Measurements from ENCODE around the gene PDLIM3. TPM values are rescaled to one million over a fixed set of nuclear protein-coding genes. Genes with fewer than 3 reads are reported as not detected.

Gene PDLIM3
- total RNA-seq, 1 experiment from 2014 or later: 6.2 TPM

GRCh38 chr4:185540040-185540439 lies 4.7 kb upstream of the PDLIM3 start:
- POLR2A ChIA-PET: no interaction called here
- peaks cover 7% of the 10 kb centered on the region for H3K27me3 Mint-ChIP-seq (ENCODE audit: low read depth)
- TF ChIP-seq, protein P1, sequence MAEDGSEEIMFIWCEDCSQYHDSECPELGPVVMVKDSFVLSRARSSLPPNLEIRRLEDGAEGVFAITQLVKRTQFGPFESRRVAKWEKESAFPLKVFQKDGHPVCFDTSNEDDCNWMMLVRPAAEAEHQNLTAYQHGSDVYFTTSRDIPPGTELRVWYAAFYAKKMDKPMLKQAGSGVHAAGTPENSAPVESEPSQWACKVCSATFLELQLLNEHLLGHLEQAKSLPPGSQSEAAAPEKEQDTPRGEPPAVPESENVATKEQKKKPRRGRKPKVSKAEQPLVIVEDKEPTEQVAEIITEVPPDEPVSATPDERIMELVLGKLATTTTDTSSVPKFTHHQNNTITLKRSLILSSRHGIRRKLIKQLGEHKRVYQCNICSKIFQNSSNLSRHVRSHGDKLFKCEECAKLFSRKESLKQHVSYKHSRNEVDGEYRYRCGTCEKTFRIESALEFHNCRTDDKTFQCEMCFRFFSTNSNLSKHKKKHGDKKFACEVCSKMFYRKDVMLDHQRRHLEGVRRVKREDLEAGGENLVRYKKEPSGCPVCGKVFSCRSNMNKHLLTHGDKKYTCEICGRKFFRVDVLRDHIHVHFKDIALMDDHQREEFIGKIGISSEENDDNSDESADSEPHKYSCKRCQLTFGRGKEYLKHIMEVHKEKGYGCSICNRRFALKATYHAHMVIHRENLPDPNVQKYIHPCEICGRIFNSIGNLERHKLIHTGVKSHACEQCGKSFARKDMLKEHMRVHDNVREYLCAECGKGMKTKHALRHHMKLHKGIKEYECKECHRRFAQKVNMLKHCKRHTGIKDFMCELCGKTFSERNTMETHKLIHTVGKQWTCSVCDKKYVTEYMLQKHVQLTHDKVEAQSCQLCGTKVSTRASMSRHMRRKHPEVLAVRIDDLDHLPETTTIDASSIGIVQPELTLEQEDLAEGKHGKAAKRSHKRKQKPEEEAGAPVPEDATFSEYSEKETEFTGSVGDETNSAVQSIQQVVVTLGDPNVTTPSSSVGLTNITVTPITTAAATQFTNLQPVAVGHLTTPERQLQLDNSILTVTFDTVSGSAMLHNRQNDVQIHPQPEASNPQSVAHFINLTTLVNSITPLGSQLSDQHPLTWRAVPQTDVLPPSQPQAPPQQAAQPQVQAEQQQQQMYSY (CRISPR knock-in tag; IDR thresholded peaks at IDR 0.05): no peak
- TF ChIP-seq ZNF671 (CRISPR knock-in tag; IDR thresholded peaks at IDR 0.05) (no peak), ZNF396 (CRISPR knock-in tag; IDR thresholded peaks at IDR 0.05; ENCODE audit: borderline replicate concordance) (no peak), USF1 (CRISPR knock-in tag; IDR thresholded peaks at IDR 0.05) (no peak), FOXP4 (CRISPR knock-in tag; IDR thresholded peaks at IDR 0.05) (no peak), IRF2 (CRISPR knock-in tag; IDR thresholded peaks at IDR 0.05; ENCODE audit: borderline replicate concordance, low read depth) (no peak), NR3C1 (CRISPR knock-in tag; conservative IDR thresholded peaks at IDR 0.05; ENCODE audit: low read depth) (no peak), ETV6 (CRISPR knock-in tag; IDR thresholded peaks at IDR 0.05) (no peak), USF2 (CRISPR knock-in tag; IDR thresholded peaks at IDR 0.05) (no peak), NFYB (CRISPR knock-in tag; conservative IDR thresholded peaks at IDR 0.05; ENCODE audit: low read depth) (no peak), AFF4 (CRISPR knock-in tag; IDR thresholded peaks at IDR 0.05; ENCODE audit: borderline replicate concordance) (no peak), OVOL2 (CRISPR knock-in tag; IDR thresholded peaks at IDR 0.05; ENCODE audit: borderline replicate concordance) (no peak), TEAD4 (CRISPR knock-in tag; IDR thresholded peaks at IDR 0.05) (no peak), SP1 (CRISPR knock-in tag; conservative IDR thresholded peaks at IDR 0.05) (no peak)
- TF ChIP-seq, protein P2, sequence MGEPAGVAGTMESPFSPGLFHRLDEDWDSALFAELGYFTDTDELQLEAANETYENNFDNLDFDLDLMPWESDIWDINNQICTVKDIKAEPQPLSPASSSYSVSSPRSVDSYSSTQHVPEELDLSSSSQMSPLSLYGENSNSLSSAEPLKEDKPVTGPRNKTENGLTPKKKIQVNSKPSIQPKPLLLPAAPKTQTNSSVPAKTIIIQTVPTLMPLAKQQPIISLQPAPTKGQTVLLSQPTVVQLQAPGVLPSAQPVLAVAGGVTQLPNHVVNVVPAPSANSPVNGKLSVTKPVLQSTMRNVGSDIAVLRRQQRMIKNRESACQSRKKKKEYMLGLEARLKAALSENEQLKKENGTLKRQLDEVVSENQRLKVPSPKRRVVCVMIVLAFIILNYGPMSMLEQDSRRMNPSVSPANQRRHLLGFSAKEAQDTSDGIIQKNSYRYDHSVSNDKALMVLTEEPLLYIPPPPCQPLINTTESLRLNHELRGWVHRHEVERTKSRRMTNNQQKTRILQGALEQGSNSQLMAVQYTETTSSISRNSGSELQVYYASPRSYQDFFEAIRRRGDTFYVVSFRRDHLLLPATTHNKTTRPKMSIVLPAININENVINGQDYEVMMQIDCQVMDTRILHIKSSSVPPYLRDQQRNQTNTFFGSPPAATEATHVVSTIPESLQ (CRISPR knock-in tag; IDR thresholded peaks at IDR 0.05): no peak
- TF ChIP-seq, protein P3, sequence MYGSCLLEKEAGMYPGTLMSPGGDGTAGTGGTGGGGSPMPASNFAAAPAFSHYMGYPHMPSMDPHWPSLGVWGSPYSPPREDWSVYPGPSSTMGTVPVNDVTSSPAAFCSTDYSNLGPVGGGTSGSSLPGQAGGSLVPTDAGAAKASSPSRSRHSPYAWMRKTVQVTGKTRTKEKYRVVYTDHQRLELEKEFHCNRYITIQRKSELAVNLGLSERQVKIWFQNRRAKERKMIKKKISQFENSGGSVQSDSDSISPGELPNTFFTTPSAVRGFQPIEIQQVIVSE (CRISPR knock-in tag; IDR thresholded peaks at IDR 0.05; ENCODE audit: borderline replicate concordance): no peak
- H3K4me3 Mint-ChIP-seq: no peak overlapping the region
- DNase-seq (ENCODE audit: low spot score) (peak; percentile 18), ATAC-seq (no peak; the same call in 1 of the 2 replicates)
- H3K4me1 Mint-ChIP-seq: peaks cover 13% of the 10 kb centered on the region
- no peak overlapping the region for H3K27ac Mint-ChIP-seq
- no peaks in the 10 kb centered on the region for H3K9me3 Mint-ChIP-seq
- no peaks in the 10 kb centered on the region for H3K36me3 Mint-ChIP-seq
- CTCF ChIA-PET: no interaction called here

Measured in WTC11 (cell line).